Neural progenitor cell (in vitro differentiated cells): ENCODE results near the gene SHROOM3. TPM values are rescaled to one million over a fixed set of nuclear protein-coding genes. Genes with fewer than 3 reads are reported as not detected.

Source experiments
- DNase-seq: peaks from one replicate; pipeline ENCODE4 v3.0.0-alpha.2; 2016; ENCODE audit warnings: low spot score
- H2AFZ ChIP-seq: fragments of 200-600 bp; sonication (generic); replicated peaks from 2 replicates; pipeline ENCODE4 v1.6.1; 2016; ENCODE audit warnings: antibody characterized with exemption
- H3F3A ChIP-seq: fragments of 200-600 bp; sonication (generic); 2 replicates; pipeline ENCODE4 v1.6.1; 2016; ENCODE audit warnings: antibody characterized with exemption, low read depth
- H3K27ac ChIP-seq: fragments of 200-600 bp; sonication (generic); 2 replicates; pipeline ENCODE4 v1.5.1; 2016; ENCODE audit warnings: mild to moderate bottlenecking
- H3K27me3 ChIP-seq: fragments of 200-600 bp; sonication (generic); 2 replicates; pipeline ENCODE4 v1.6.1; 2016; ENCODE audit warnings: mild to moderate bottlenecking, moderate library complexity
- H3K36me3 ChIP-seq: fragments of 200-600 bp; sonication (generic); 2 replicates; pipeline ENCODE4 v1.5.1; 2016
- H3K4me1 ChIP-seq: fragments of 200-600 bp; sonication (generic); 2 replicates; pipeline ENCODE4 v1.6.1; 2016; ENCODE audit warnings: mixed run types
- H3K4me2 ChIP-seq: fragments of 200-600 bp; sonication (generic); 2 replicates; pipeline ENCODE4 v1.6.1; 2016
- H3K4me3 ChIP-seq: fragments of 200-600 bp; sonication (generic); 2 replicates; pipeline ENCODE4 v1.5.1; 2016
- H3K79me2 ChIP-seq: fragments of 200-600 bp; sonication (generic); 2 replicates; pipeline ENCODE4 v1.6.1; 2016; ENCODE audit warnings: low read depth
- H3K9ac ChIP-seq: fragments of 200-600 bp; sonication (generic); 2 replicates; pipeline ENCODE4 v1.6.1; 2016
- H3K9me3 ChIP-seq: fragments of 200-600 bp; sonication (generic); 2 replicates; pipeline ENCODE4 v1.5.1; 2016; ENCODE audit warnings: low read depth
- H4K20me1 ChIP-seq: fragments of 200-600 bp; sonication (generic); 2 replicates; pipeline ENCODE4 v1.6.1; 2016; ENCODE audit warnings: low read depth
- H3K27ac Mint-ChIP-seq: 3 replicates; pipeline ENCODE4 v1.8.0; 2021; ENCODE audit warnings: mixed read lengths
- H3K27me3 Mint-ChIP-seq: 2 replicates; pipeline ENCODE4 v1.8.0; 2022; ENCODE audit warnings: low read depth, mild to moderate bottlenecking, inconsistent platforms, moderate library complexity, mixed read lengths; ENCODE audit not compliant: insufficient read depth
- H3K36me3 Mint-ChIP-seq: 3 replicates; pipeline ENCODE4 v1.8.0; 2021; ENCODE audit warnings: mixed read lengths
- H3K4me1 Mint-ChIP-seq: 3 replicates; pipeline ENCODE4 v1.8.0; 2021; ENCODE audit warnings: mixed read lengths
- H3K4me3 Mint-ChIP-seq: 3 replicates; pipeline ENCODE4 v1.8.0; 2021; ENCODE audit warnings: mild to moderate bottlenecking, moderate library complexity, mixed read lengths
- H3K9me3 Mint-ChIP-seq: 3 replicates; pipeline ENCODE4 v1.8.0; 2020; ENCODE audit warnings: mixed read lengths
- EZH2 ChIP-seq: fragments of 200-600 bp; sonication (generic); IDR thresholded peaks from 2 replicates; pipeline ENCODE4 v1.6.1; 2017; ENCODE audit warnings: antibody characterized with exemption, mild to moderate bottlenecking, moderate library complexity
- EZH2phosphoT487 ChIP-seq: fragments of 200-600 bp; sonication (generic); IDR thresholded peaks from 2 replicates; pipeline ENCODE4 v1.6.1; 2017; ENCODE audit warnings: antibody characterized with exemption
- total RNA-seq: library from RNA; depleted of rRNA; stranded (reverse); fragments of >200 nt; gene quantifications from 2 replicates; pipeline ENCODE4 v1.2.3, GENCODE V29; 2015; ENCODE audit warnings: low replicate concordance
- TF ChIP-seq, protein P1 (sequence below): fragments of 200-600 bp; sonication (generic); IDR thresholded peaks from 2 replicates; pipeline ENCODE4 v1.5.1; 2017; ENCODE audit warnings: antibody characterized with exemption, mild to moderate bottlenecking

The SHROOM3 gene
- total RNA-seq, 1 donor from 2014 or later = 36.6 TPM

DNA sequence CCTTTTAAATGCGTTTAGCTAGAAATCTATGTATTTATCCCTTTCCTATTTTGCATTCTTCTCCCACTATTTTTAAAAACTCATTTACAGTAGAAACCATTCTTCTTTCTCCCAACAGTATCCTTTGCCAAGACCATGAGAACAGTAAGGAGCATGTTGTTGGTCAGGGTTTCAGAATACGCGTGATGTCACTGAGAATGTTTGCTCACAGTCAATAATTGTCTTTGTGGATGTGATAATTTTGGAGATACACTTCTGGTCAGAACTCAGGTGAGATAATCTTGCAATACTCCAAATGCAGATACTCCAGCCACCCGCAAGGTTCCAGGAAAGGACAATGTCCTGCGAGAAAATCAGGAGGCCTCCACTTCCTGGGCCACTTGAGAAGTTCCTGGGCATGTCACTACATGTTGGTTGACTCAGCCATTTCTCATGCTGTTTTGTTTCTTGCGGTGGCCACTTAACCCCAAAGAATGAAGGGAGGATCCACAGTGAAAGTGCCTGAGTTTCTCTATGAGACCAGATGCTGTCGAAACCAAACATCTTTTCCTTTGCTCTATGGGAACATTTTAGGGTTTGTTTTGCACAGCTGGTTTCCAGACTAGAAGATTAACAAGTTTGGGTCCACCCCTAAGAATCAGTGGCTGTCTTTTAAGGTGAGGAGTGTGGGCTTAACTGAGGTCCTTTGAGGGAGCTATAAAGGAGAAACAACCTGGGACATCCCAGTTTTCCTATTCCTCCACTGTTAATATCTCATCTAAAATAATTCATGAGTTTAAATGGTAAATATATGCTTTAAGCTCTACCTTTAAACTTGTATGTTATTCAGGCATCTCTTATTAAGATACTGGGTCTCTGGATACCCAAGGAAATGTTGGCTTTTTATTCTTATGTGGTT, 346.9 kb downstream of the SHROOM3 start:
- H3K9me3 ChIP-seq = no peaks in the 10 kb centered on the region
- H4K20me1 ChIP-seq = no peaks in the 10 kb centered on the region
- Mint-ChIP-seq H3K4me3 (no peak overlapping the region), H3K4me1 (no peaks in the 10 kb centered on the region), H3K27ac (no peak overlapping the region), H3K27me3 (peaks cover 2% of the 10 kb centered on the region), H3K9me3 (peaks cover 5% of the 10 kb centered on the region), H3K36me3 (peaks cover 66% of the 10 kb centered on the region)
- H2AFZ ChIP-seq = no peak overlapping the region
- no peaks in the 10 kb centered on the region for H3K79me2 ChIP-seq
- H3K27me3 ChIP-seq = no peaks in the 10 kb centered on the region
- H3K36me3 ChIP-seq = peaks cover 15% of the 10 kb centered on the region
- no peak overlapping the region for H3K4me2 ChIP-seq
- H3K4me3 ChIP-seq = no peak overlapping the region
- H3K9ac ChIP-seq = no peak overlapping the region
- H3F3A ChIP-seq = no peaks in the 10 kb centered on the region
- H3K27ac ChIP-seq = peak overlapping the region; percentile 40
- no peak for DNase-seq
- H3K4me1 ChIP-seq = peaks cover 6% of the 10 kb centered on the region
- TF ChIP-seq, protein P1, sequence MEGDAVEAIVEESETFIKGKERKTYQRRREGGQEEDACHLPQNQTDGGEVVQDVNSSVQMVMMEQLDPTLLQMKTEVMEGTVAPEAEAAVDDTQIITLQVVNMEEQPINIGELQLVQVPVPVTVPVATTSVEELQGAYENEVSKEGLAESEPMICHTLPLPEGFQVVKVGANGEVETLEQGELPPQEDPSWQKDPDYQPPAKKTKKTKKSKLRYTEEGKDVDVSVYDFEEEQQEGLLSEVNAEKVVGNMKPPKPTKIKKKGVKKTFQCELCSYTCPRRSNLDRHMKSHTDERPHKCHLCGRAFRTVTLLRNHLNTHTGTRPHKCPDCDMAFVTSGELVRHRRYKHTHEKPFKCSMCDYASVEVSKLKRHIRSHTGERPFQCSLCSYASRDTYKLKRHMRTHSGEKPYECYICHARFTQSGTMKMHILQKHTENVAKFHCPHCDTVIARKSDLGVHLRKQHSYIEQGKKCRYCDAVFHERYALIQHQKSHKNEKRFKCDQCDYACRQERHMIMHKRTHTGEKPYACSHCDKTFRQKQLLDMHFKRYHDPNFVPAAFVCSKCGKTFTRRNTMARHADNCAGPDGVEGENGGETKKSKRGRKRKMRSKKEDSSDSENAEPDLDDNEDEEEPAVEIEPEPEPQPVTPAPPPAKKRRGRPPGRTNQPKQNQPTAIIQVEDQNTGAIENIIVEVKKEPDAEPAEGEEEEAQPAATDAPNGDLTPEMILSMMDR = no peak
- TF ChIP-seq EZH2 (no peak), EZH2phosphoT487 (no peak)

DNA sequence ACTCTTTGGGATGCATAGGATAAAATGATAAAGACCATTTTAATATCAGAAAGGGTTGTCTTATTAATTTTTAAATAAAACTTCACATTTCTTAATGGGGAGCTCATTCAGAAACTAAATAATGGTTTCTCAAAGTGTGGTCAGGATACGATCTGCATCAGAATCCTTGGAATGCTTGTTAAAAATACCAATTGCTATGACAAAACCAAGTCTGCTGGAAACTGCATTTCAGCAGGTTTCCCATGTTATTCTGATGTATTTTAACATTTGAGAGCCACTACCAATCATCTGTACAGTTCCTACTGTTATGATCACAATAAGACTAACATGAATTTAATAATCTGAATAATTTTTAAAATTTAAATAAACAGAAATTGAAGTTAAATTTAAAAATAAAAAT, 347.8 kb downstream of the SHROOM3 start:
- Histone ChIP-seq H3K4me2 (no peak overlapping the region), H3K4me1 (peaks cover 6% of the 10 kb centered on the region), H3K36me3 (peaks cover 15% of the 10 kb centered on the region), H3K79me2 (no peaks in the 10 kb centered on the region), H3K4me3 (no peak overlapping the region), H3K9me3 (no peaks in the 10 kb centered on the region), H3K27me3 (no peaks in the 10 kb centered on the region), H3K9ac (no peak overlapping the region), H4K20me1 (no peaks in the 10 kb centered on the region), H3K27ac (no peak overlapping the region), H2AFZ (no peak overlapping the region), H3F3A (no peaks in the 10 kb centered on the region)
- no peak overlapping the region for H3K27ac Mint-ChIP-seq
- DNase-seq = no peak
- H3K36me3 Mint-ChIP-seq = peaks cover 64% of the 10 kb centered on the region
- H3K27me3 Mint-ChIP-seq = peaks cover 3% of the 10 kb centered on the region
- H3K4me1 Mint-ChIP-seq = no peaks in the 10 kb centered on the region
- peaks cover 9% of the 10 kb centered on the region for H3K9me3 Mint-ChIP-seq
- TF ChIP-seq EZH2phosphoT487 = no peak
- no peak for TF ChIP-seq EZH2
- TF ChIP-seq, protein P1 = no peak
- H3K4me3 Mint-ChIP-seq = no peak overlapping the region

DNA sequence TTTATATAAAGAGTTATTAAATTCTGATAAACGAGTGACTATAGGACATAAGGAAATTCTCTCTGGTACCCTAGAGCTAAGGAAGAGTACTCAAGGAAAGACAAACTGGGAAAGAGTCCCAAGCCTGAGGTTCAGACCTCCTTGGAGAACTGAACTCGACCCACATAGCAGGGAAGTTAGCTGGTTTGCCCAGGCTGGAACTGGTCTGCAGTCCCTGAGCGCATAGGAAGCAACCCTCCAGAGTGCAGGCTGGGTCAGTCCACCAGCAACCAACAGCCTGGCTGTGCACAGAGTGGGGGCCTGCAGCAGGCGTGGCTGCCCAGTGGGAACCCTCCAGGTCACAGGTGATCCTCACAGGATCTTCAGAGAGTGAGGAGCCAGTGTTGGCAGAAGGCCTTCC, 348.8 kb downstream of the SHROOM3 start:
- H3K27ac Mint-ChIP-seq = no peak overlapping the region
- H3K4me1 Mint-ChIP-seq = no peaks in the 10 kb centered on the region
- peaks cover 63% of the 10 kb centered on the region for H3K36me3 Mint-ChIP-seq
- Histone ChIP-seq H3K4me3 (no peak overlapping the region), H3K9me3 (peaks cover 3% of the 10 kb centered on the region), H3K27me3 (no peaks in the 10 kb centered on the region), H2AFZ (no peak overlapping the region), H3F3A (no peaks in the 10 kb centered on the region), H3K36me3 (peaks cover 15% of the 10 kb centered on the region), H3K4me2 (no peak overlapping the region), H3K4me1 (peaks cover 6% of the 10 kb centered on the region), H3K79me2 (no peaks in the 10 kb centered on the region), H4K20me1 (no peaks in the 10 kb centered on the region), H3K9ac (no peak overlapping the region), H3K27ac (no peak overlapping the region)
- TF ChIP-seq, protein P1 = no peak
- no peak for TF ChIP-seq EZH2phosphoT487
- H3K27me3 Mint-ChIP-seq = peaks cover 5% of the 10 kb centered on the region
- H3K4me3 Mint-ChIP-seq = no peak overlapping the region
- peaks cover 12% of the 10 kb centered on the region for H3K9me3 Mint-ChIP-seq
- no peak for DNase-seq
